Osteoblast (primary cell): ENCODE results near the gene PSTPIP2. TPM values are rescaled to one million over a fixed set of nuclear protein-coding genes. Genes with fewer than 3 reads are reported as not detected.
A peak's percentile ranks its signal among the peaks of the same experiment; 100 is the strongest.

ENCODE experiments used
- DNase-seq: peaks from one replicate; pipeline ENCODE4 v3.0.0; 2011; ENCODE audit warnings: low spot score, mixed read lengths; ENCODE audit not compliant: insufficient read length; ENCODE audit errors: missing footprints
- H2AFZ ChIP-seq: 2 replicates; pipeline ENCODE4 v1.6.0; 2011; ENCODE audit warnings: mild to moderate bottlenecking, low read length
- H3K27ac ChIP-seq: 2 replicates; pipeline ENCODE4 v1.5.1; 2011; ENCODE audit warnings: mild to moderate bottlenecking, low read depth, low read length, moderate library complexity
- H3K27me3 ChIP-seq: 2 replicates; pipeline ENCODE4 v1.6.0; 2012; ENCODE audit warnings: mild to moderate bottlenecking, control low read depth, inconsistent platforms, low read length, moderate library complexity; ENCODE audit not compliant: insufficient read depth
- H3K36me3 ChIP-seq: 2 replicates; pipeline ENCODE4 v1.5.1; 2011; ENCODE audit warnings: mild to moderate bottlenecking, low read length, control low read depth, moderate library complexity; ENCODE audit not compliant: insufficient read depth
- H3K4me1 ChIP-seq: 2 replicates; pipeline ENCODE4 v1.5.1; 2011; ENCODE audit warnings: mild to moderate bottlenecking, low read length, control low read depth, moderate library complexity; ENCODE audit not compliant: insufficient read depth
- H3K4me2 ChIP-seq: 2 replicates; pipeline ENCODE4 v1.6.0; 2011; ENCODE audit warnings: mild to moderate bottlenecking, low read length; ENCODE audit not compliant: insufficient read depth
- H3K4me3 ChIP-seq: fragments of 200-600 bp; sonication (generic); 3 replicates; pipeline ENCODE4 v1.5.1; 2012; ENCODE audit warnings: mild to moderate bottlenecking, low read length, inconsistent platforms; ENCODE audit not compliant: insufficient read depth
- H3K79me2 ChIP-seq: 2 replicates; pipeline ENCODE4 v1.6.0; 2012; ENCODE audit warnings: mild to moderate bottlenecking, low read length, control low read depth, inconsistent platforms; ENCODE audit not compliant: insufficient read depth
- H3K9me3 ChIP-seq: 2 replicates; pipeline ENCODE4 v1.5.1; 2011; ENCODE audit warnings: low read depth, low read length, control low read depth
- H4K20me1 ChIP-seq: 2 replicates; pipeline ENCODE4 v1.6.0; 2012; ENCODE audit warnings: mild to moderate bottlenecking, low read length, control low read depth; ENCODE audit not compliant: insufficient read depth
- CTCF ChIP-seq: IDR thresholded peaks from 2 replicates; pipeline ENCODE4 v1.5.1; 2011; ENCODE audit warnings: mild to moderate bottlenecking, low read depth, low read length, moderate library complexity; ENCODE audit errors: extremely low read depth
- total RNA-seq: library from RNA; depleted of rRNA; stranded (reverse); fragments of >200 nt; gene quantifications from 2 replicates; pipeline ENCODE4 v1.2.3, GENCODE V29; 2012

Gene PSTPIP2
- 5.8 and 6.8 TPM in 2 replicates for total RNA-seq

GRCh38 chr18:46071653-46072375, at the start of gene PSTPIP2:
Gene PSTPIP2 (minus strand): TSS chr18:46072260. CDS start chr18:46072188, 72 bp downstream.
- Histone ChIP-seq H3K27ac (peak within 1 kb of the TSS; percentile 28), H4K20me1 (no peaks in the 10 kb centered on the region), H3K36me3 (no peaks in the 10 kb centered on the region), H3K79me2 (peaks cover 37% of the 10 kb centered on the region), H3K27me3 (no peaks in the 10 kb centered on the region), H3K4me2 (peak within 1 kb of the TSS; percentile 93), H2AFZ (peak within 1 kb of the TSS; percentile 76), H3K4me3 (peak within 1 kb of the TSS; percentile 88), H3K9me3 (no peaks in the 10 kb centered on the region), H3K4me1 (peaks cover 23% of the 10 kb centered on the region)
- TF ChIP-seq CTCF = no peak
- peak; percentile 92 for DNase-seq

- no peak overlapping the region for H3K27ac ChIP-seq
- no peak overlapping the region for H3K4me2 ChIP-seq
- H3K4me1 ChIP-seq = no peaks in the 10 kb centered on the region
- no peak overlapping the region for H2AFZ ChIP-seq
- no peak for DNase-seq
- peaks cover 6% of the 10 kb centered on the region for H3K36me3 ChIP-seq
- no peaks in the 10 kb centered on the region for H3K79me2 ChIP-seq
- no peak overlapping the region for H3K4me3 ChIP-seq
- no peaks in the 10 kb centered on the region for H4K20me1 ChIP-seq
- H3K9me3 ChIP-seq = no peaks in the 10 kb centered on the region
- no peak for TF ChIP-seq CTCF
- no peaks in the 10 kb centered on the region for H3K27me3 ChIP-seq
These were observed 41.7 kb upstream of the PSTPIP2 start for GRCh38 chr18:46113751-46114150.

- DNase-seq = peak; percentile 5
- Histone ChIP-seq H3K4me3 (no peak overlapping the region), H3K27ac (no peak overlapping the region), H2AFZ (no peak overlapping the region), H3K27me3 (no peaks in the 10 kb centered on the region), H3K36me3 (peaks cover 6% of the 10 kb centered on the region), H4K20me1 (no peaks in the 10 kb centered on the region), H3K4me2 (no peak overlapping the region), H3K9me3 (no peaks in the 10 kb centered on the region), H3K4me1 (peaks cover under 1% of the 10 kb centered on the region), H3K79me2 (peaks cover 3% of the 10 kb centered on the region)
- TF ChIP-seq CTCF = no peak
These were observed 38.3 kb upstream of the PSTPIP2 start for GRCh38 chr18:46110406-46110805.

- Histone ChIP-seq H3K36me3 (peaks cover 2% of the 10 kb centered on the region), H4K20me1 (no peaks in the 10 kb centered on the region), H3K4me1 (peaks cover 7% of the 10 kb centered on the region), H3K27me3 (no peaks in the 10 kb centered on the region), H3K4me3 (no peak overlapping the region), H2AFZ (no peak overlapping the region), H3K79me2 (peaks cover 8% of the 10 kb centered on the region), H3K27ac (no peak overlapping the region), H3K4me2 (no peak overlapping the region), H3K9me3 (no peaks in the 10 kb centered on the region)
- no peak for TF ChIP-seq CTCF
- DNase-seq = no peak
These were observed 37.3 kb upstream of the PSTPIP2 start for GRCh38 chr18:46109386-46109785.
